Measurements from ENCODE around the gene NHS.

NHS gene

GRCh38 chrX:17736478-17736855 lies 361.5 kb downstream of the NHS start:
- no peaks in the 10 kb centered on the region for H3K79me2 ChIP-seq (ENCODE audit: insufficient read depth, low read length)
- no peaks in the 10 kb centered on the region for H3K9me3 ChIP-seq (ENCODE audit: low read length)
- no peaks in the 10 kb centered on the region for H3K4me1 ChIP-seq (ENCODE audit: insufficient read depth, low read length, severe bottlenecking)
- no peaks in the 10 kb centered on the region for H3F3A ChIP-seq (ENCODE audit: insufficient read depth, low read length)
- no peak overlapping the region for H3K4me3 ChIP-seq (ENCODE audit: low read depth, low read length, poor library complexity, severe bottlenecking)
- no peaks in the 10 kb centered on the region for H3K27me3 ChIP-seq (ENCODE audit: insufficient read depth, low read length)
- no peaks in the 10 kb centered on the region for H3K9me2 ChIP-seq (ENCODE audit: low read depth, low read length)
- TF ChIP-seq, protein P1, sequence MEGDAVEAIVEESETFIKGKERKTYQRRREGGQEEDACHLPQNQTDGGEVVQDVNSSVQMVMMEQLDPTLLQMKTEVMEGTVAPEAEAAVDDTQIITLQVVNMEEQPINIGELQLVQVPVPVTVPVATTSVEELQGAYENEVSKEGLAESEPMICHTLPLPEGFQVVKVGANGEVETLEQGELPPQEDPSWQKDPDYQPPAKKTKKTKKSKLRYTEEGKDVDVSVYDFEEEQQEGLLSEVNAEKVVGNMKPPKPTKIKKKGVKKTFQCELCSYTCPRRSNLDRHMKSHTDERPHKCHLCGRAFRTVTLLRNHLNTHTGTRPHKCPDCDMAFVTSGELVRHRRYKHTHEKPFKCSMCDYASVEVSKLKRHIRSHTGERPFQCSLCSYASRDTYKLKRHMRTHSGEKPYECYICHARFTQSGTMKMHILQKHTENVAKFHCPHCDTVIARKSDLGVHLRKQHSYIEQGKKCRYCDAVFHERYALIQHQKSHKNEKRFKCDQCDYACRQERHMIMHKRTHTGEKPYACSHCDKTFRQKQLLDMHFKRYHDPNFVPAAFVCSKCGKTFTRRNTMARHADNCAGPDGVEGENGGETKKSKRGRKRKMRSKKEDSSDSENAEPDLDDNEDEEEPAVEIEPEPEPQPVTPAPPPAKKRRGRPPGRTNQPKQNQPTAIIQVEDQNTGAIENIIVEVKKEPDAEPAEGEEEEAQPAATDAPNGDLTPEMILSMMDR (IDR thresholded peaks at IDR 0.05; ENCODE audit: low read length) = no peak
- no peak for TF ChIP-seq EZH2 (IDR thresholded peaks at IDR 0.05; ENCODE audit: borderline replicate concordance, low read length)
- no peak overlapping the region for H3K27ac ChIP-seq (ENCODE audit: low read depth, low read length, poor library complexity, severe bottlenecking)
- no peaks in the 10 kb centered on the region for H4K20me1 ChIP-seq (ENCODE audit: insufficient read depth, low read length)
- no peak overlapping the region for H3K9ac ChIP-seq (ENCODE audit: low read length)
- H3K4me2 ChIP-seq (ENCODE audit: low read length) = no peak overlapping the region
- H2AFZ ChIP-seq (ENCODE audit: low read length) = no peak overlapping the region
- H3K36me3 ChIP-seq (ENCODE audit: insufficient read depth, low read length) = no peaks in the 10 kb centered on the region

DNA sequence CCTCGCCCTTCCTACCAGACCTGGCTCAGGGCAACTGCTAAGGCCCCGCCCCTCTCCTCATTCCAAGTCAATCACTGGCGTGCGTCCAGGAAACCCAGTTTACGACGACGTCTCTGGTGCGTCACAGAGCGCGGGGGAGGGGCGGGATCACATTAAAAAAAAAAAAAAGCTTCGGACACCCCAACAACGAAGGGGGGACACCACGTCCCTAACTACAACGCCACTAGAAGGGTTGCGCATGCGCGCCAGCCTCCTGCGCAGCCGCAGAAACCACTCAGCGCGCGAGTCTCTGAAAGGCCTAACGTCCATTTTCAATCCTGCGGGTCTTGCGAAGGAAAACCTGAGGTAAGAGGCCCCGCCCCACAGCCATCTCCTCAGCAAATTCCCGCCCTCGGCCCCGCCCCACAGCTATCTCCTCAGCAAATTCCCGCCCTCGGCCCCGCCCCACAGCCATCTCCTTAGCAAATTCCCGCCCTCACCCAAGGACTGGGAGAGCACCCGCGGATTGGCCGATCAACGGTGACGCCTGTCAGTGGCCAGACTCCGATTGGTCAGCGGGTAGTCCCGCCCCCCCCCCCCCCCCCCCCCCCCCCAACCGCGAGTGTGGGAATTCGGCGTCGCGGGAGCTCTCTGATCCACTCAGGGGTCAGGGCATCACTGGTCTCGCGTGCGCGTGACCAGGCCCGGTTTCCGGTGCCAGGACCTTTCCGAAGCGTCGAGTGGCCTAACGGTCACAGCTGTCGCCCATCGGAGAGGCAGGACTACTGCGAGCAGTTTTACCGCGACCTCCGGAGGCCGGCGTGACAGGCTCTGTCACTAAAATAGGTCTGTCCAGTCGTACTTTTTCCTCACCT lies 362.1 kb downstream of the NHS start, which contains the start of gene SCML1:
Gene SCML1 (plus strand): TSS at position 638 of the 854 bp plus-strand sequence. CDS start 6,694 bp downstream, outside the sequence.
- Histone ChIP-seq H3K9me3 (ENCODE audit: low read length) (no peaks in the 10 kb centered on the region), H2AFZ (ENCODE audit: low read length) (no peak within 1 kb of the TSS), H3K27ac (ENCODE audit: low read depth, low read length, poor library complexity, severe bottlenecking) (no peak within 1 kb of the TSS), H3K27me3 (ENCODE audit: insufficient read depth, low read length) (no peaks in the 10 kb centered on the region), H3F3A (ENCODE audit: insufficient read depth, low read length) (no peaks in the 10 kb centered on the region), H4K20me1 (ENCODE audit: insufficient read depth, low read length) (no peaks in the 10 kb centered on the region), H3K79me2 (ENCODE audit: insufficient read depth, low read length) (no peaks in the 10 kb centered on the region), H3K4me3 (ENCODE audit: low read depth, low read length, poor library complexity, severe bottlenecking) (no peak within 1 kb of the TSS), H3K4me1 (ENCODE audit: insufficient read depth, low read length, severe bottlenecking) (no peaks in the 10 kb centered on the region), H3K9me2 (ENCODE audit: low read depth, low read length) (no peaks in the 10 kb centered on the region), H3K36me3 (ENCODE audit: insufficient read depth, low read length) (no peaks in the 10 kb centered on the region), H3K9ac (ENCODE audit: low read length) (no peak within 1 kb of the TSS), H3K4me2 (ENCODE audit: low read length) (no peak within 1 kb of the TSS)
- TF ChIP-seq, protein P1 (IDR thresholded peaks at IDR 0.05; ENCODE audit: low read length) = no peak
- no peak for TF ChIP-seq EZH2 (IDR thresholded peaks at IDR 0.05; ENCODE audit: borderline replicate concordance, low read length)

- no peak for TF ChIP-seq EZH2 (IDR thresholded peaks at IDR 0.05; ENCODE audit: borderline replicate concordance, low read length)
- TF ChIP-seq, protein P1 (IDR thresholded peaks at IDR 0.05; ENCODE audit: low read length) = no peak
- H3K4me1 ChIP-seq (ENCODE audit: insufficient read depth, low read length, severe bottlenecking) = no peaks in the 10 kb centered on the region
- no peak overlapping the region for H3K27ac ChIP-seq (ENCODE audit: low read depth, low read length, poor library complexity, severe bottlenecking)
- H3K27me3 ChIP-seq (ENCODE audit: insufficient read depth, low read length) = no peaks in the 10 kb centered on the region
- no peak overlapping the region for H3K9ac ChIP-seq (ENCODE audit: low read length)
- no peaks in the 10 kb centered on the region for H3K9me3 ChIP-seq (ENCODE audit: low read length)
- no peaks in the 10 kb centered on the region for H3F3A ChIP-seq (ENCODE audit: insufficient read depth, low read length)
- no peak overlapping the region for H3K4me3 ChIP-seq (ENCODE audit: low read depth, low read length, poor library complexity, severe bottlenecking)
- H2AFZ ChIP-seq (ENCODE audit: low read length) = no peak overlapping the region
- H4K20me1 ChIP-seq (ENCODE audit: insufficient read depth, low read length) = no peaks in the 10 kb centered on the region
- no peaks in the 10 kb centered on the region for H3K9me2 ChIP-seq (ENCODE audit: low read depth, low read length)
- H3K36me3 ChIP-seq (ENCODE audit: insufficient read depth, low read length) = no peaks in the 10 kb centered on the region
- H3K79me2 ChIP-seq (ENCODE audit: insufficient read depth, low read length) = no peaks in the 10 kb centered on the region
- no peak overlapping the region for H3K4me2 ChIP-seq (ENCODE audit: low read length)
These were observed 362.6 kb downstream of the NHS start for GRCh38 chrX:17737710-17737985.

All from OCI-LY1 (cell line).